Measurements from ENCODE around the gene OR2A5.
"Not testable (repeated sequence)": the region's sequence is repeated elsewhere in the genome, so short reads cannot be mapped to it uniquely, and the experiment has no call there.

Gene OR2A5

DNA sequence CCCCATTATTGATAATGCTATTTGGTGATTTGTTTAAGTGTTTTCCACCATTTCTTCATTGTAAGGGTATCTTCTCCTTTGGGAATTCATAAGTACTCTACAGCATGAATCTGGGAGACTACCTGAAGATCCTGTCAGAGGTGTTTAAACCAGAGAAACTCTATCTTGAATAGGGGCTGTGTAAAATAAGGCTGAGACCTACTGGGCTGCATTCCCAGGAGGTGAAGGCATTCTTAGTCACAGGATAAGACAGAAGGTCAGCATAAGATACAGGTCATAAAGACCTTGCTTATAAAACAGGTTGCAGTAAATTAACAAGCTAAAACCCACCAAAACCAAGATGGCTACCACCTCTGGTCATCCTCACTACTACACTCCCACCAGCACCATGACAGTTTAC is 13.4 kb upstream of the OR2A5 start:
- no peak for DNase-seq

DNA sequence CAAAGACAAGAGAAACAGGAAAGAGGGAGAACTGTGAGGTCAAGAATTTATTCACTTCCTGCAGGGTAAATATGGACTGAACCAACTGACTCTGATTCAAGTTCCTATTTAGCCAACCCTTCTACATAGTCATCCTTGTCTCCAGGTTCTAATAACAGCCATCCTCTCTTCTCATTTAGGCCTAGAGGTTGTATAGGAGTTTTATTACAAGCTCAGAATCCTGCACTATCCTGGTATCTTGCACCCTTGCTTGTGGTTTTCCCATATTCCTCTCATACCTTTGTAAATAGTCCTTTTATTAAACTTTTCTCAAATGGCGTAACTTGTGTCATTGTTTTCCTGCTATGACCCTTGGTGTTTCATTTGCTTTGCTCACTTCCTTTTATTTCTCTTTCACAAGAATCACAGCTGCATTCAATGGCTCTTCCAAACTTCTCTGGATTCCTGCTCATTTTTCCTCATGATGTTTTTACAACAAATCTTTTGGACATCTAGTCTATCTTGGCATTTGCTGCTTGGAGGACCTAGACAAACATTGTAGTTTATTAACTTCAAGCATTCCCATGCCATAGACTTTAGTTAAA is 12.4 kb upstream of the OR2A5 start:
- no peak for DNase-seq

DNA sequence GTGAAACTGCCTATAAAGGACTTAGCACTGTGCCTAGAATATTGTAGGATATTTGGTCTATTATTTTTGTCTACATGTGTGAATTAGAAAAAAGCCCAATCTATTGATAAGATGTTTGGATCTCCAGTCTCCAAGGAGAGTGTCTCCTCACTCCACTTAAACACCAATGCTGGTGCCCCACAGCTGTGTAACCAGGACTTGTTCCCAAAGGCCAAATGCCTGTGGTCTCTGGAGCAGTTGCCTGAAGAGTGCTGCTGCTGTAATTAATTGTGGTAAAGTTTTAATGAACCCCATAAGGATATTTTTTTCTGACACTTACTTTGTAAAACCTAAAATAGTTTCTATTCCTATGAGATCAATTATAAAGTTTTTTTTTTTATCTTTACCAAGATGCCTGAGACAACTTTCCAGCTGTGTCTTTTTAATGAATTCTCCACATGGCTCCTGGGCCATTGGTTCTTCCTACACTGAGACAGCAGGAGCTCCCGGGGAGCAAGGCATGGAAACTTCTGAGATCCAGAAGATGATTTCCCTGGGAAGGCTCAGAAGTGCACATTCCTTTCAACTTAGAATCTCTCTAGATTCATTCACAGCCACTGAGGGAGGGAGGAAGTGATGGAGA is 11.2 kb upstream of the OR2A5 start:
- DNase-seq = no peak

DNA sequence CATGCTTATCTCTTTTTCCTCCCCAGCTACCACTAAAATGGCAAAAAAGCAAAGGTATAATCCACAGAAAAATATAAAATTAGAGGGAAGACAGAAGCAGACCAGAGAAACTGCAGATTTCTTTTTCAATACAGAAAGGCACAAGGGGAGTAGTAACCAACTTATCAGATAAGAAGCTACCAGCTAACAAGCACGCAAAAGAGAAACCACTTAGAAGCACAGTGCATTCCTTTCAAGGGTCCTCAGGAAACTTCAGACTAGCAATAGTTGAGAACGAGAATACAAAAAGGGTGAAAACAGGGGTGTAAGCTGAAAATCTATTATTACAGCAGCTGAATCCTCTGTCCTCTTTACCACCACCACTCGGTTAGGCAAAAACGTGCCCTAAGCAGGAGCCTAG is 9.9 kb upstream of the OR2A5 start:
- no peak for DNase-seq

DNA sequence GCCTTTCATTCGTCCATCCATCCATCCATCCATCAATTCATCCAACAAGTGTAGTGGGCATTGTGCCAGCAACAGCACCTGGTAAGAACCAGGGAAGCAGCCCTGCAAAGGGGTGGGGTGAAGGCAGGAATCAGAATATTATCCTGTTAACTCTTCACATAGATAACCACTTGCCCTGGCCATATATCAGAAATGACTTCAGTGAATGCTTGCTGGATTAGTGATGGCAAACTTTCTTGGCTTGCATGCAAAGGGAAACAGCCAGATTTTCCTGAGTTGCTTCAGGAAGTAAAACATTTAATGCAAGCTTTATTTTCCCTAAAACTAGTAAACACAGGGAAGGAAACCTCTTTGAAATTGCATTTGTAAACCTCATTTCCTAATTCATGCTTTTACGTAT is 743 bp downstream of the OR2A5 start:
- no peak for DNase-seq

DNA sequence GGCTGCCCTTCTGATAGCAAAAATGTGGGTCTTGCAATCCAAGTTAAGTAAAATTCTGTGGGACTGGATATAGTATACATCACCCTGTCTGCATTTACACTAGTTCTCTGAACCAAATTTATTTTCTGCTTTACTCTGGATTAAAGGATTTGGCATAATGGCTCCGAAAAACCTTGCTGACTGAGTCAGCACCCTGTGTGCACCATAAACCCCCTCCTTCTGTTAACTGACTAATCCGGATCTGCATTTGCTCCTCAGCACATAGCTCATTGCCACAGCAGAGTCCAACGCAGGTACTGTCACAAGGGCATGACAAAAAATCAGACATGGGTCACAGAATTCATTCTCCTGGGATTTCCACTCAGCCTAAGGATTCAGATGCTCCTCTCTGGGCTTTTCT is 1.3 kb downstream of the OR2A5 start:
- no peak for DNase-seq

DNA sequence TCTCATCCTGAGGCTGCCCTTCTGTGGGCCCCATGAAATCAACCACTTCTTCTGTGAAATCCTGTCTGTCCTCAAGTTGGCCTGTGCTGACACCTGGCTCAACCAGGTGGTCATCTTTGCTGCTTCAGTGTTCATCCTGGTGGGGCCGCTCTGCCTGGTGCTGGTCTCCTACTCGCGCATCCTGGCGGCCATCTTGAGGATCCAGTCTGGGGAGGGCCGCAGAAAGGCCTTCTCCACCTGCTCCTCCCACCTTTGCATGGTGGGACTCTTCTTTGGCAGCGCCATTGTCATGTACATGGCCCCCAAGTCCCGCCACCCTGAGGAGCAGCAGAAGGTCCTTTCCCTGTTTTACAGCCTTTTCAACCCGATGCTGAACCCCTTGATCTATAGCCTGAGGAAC is 2.1 kb downstream of the OR2A5 start:
- not testable (repeated sequence) for DNase-seq

DNA sequence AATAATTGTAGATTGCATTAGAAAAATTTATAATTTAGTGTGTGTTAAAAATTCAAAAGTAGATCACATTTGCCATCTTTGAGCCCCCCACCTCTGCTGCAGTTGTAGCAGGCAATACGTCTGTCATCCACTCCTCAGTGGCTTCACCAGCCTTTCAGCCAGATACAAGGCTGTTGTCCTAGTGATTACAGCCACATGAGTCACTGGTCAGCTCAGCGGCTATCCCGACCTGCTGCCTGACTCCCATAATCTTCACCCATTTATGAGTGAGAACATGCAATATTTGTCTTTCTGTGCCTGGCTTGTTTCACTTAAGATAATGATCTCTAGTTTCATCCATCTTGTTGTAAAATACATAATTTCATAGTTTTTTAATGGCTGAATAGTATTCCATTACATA is 9.2 kb downstream of the OR2A5 start:
- no peak for DNase-seq

DNA sequence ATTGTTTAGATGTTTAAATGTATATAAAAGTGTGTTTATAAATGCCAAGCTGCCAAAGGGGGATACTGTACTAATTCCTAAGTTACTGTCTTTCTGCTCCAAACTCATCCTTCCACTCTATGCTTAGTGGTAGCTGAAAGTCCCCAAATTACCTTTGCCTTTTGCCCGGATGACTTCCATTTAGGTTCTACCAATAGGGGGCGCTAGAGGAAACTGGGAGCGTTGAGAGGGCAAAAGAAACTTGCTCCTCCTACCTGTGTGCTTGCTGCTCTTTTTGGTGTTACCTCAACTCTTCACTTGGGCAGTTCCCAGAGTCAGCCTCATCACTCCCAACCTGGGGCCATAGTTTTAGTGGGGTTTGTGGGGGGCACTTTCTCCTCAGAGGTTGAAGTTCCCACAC is 15.0 kb downstream of the OR2A5 start:
- DNase-seq = no peak

DNA sequence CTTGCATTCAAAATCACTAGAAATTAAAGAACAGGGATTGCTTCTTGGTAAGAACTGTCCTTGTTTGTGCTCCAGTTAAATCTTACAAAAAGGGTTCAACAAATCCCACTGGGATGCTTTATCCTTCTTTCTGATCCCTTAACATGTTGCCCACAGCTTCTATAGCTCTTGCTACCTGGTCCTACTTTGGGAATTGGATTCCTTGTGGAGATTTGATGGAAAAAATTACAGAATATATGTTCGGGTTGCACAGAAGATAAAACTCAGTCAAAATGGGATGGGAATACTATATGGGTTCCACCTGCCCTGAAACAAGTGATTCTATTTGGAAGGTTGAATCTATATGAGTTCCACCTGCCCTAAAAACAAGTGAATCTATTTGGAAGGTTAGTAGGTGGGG is 20.8 kb downstream of the OR2A5 start, which contains the start of gene OR2A25:
Gene OR2A25, plus strand, starts transcription at position 301 of the 400 bp plus-strand sequence. CDS start 4,409 bp downstream, outside the sequence.
- DNase-seq = no peak

DNA sequence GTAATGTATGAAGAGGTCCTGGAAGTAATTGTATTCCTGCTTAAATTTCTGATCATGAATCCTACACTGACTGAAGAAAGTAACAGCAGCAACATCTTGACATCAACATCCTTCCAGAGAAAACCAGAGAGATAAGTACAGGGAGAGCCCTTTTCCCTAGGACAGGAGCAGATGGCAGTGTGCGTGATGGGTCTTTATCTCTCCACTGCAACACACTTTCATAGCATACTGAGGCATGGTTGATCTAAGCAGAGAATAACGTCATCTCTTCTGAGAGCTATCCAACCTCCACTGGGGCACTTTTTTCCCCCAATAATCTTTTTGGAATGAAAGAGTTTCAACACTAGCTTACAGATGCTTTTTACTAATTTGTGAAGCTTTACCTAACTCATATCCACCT is 21.2 kb downstream of the OR2A5 start:
- no peak for DNase-seq

DNA sequence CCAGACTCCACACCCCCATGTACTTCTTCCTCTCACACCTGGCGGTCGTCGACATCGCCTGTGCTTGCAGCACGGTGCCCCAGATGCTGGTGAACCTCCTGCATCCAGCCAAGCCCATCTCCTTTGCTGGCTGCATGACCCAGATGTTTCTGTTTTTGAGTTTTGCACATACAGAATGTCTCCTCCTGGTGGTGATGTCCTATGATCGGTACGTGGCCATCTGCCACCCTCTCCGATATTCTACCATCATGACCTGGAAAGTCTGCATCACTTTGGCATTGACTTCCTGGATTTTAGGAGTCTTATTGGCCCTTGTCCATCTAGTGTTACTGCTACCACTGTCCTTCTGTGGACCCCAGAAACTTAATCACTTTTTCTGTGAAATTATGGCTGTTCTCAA is 25.6 kb downstream of the OR2A5 start:
- no peak for DNase-seq

DNA sequence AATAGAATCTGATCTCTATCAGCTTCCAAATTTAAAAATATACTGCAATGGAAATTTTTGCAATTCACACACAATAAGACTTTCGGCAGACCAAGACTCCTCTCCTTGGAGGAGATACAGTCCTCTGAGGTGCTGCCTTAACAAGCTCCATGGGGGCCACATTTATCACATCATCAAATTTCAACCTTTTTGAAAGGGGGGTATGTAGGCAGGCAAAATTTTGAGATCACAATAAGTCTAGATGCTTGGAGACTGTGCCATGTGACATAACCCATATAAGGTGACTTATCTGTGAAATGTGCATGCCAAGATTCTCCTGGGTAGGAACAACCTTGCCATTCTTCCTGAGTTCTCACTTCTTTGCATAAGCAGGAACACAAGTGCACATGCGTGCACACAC is 37.2 kb downstream of the OR2A5 start, which contains the start of gene OR2A12:
Gene OR2A12, plus strand, starts transcription at position 301 of the 400 bp plus-strand sequence. CDS start 8,830 bp downstream, outside the sequence.
- DNase-seq = no peak

DNA sequence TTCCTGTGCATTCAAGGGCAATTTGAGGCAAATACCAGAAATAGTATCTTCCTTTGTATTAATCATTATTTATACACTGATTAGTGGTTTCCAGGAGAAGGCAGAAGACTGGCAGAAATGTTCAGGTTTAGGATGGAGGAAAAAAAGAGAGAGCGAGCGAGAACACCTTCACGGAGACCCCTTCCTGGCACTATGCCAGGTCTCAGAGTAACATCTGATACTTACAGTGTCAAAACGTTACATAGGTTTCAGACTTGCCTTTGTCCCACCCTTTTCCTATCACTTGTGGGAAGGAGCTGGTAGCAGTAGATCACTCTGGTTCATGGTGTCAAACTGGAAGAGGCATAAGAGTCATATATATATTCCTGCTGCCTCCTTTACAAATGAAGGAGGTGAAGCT is 38.0 kb downstream of the OR2A5 start:
- DNase-seq = no peak

DNA sequence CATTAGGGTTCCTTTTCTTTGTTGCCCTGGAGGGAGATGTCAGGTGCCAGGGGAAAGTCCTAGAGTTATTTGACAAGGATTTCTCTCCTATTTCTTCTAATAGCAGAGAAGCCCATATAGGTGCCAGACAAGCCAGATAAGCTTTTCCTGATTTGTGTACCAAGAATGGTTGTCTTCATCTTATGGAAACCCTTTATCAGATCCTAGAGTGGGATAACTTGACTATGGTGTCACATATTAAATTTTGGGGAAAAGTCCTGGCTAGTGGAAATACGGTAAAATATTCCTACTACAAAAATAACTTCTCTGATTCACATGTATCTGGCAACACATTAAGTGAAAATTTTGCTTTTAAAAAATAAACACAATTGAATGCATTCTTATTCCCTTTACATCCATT is 38.5 kb downstream of the OR2A5 start:
- no peak for DNase-seq

DNA sequence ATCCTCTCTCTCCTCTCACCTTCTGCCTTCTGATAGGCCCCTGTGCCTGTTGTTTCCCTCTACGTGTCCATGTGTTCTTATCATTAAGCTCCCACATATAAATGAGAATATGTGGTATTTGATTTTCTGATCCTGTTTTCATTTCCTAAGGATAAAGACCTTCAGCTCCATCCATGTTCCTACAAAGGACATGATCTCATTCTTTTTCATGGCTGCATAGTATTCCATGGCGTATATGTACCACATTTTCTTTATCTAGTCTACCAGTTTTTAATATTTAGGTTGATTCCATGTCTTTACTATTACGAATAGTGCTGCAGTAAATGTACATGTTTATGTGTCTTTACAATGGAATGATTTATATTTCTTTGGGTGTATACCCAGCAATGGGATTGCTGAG is 41.9 kb downstream of the OR2A5 start:
- DNase-seq = no peak

DNA sequence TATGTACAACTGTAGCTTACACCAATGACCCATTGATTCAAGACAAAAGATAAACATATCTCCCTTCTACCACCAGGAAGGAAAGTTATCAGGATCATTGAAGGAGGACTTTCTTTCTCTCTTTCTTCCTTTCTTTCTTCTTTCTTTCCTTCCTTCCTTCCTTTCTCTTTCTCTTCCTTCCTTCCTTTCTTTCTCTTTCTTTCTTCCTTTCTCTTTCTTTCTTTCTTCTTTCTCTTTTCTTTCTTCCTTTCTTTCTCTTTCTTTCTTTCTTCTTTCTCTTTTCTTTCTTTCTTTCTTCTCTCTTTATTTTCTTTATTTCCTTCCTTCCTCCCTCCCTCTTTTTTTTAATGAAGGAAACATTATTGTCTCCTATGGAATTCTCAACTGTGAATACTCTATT is 50.0 kb downstream of the OR2A5 start:
- DNase-seq = no peak

DNA sequence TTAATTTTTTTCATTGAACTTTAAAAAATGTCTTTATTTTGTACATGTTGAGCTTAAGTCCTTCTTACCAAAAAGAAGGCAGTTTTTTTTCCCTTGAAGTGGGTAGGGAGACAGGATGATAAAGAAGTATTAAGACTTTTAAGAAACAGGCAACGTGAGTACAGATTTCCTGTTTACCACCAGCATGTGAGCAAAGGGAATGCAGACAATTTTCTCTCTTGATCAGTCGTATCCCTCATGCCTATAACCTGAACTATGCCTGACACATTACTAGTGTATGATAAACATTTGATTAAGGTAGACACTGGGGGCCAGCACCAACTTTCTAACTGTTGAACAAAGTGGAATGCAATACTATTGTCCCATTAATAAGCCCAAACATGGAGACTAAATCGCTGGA is 51.9 kb downstream of the OR2A5 start:
- no peak for DNase-seq

DNA sequence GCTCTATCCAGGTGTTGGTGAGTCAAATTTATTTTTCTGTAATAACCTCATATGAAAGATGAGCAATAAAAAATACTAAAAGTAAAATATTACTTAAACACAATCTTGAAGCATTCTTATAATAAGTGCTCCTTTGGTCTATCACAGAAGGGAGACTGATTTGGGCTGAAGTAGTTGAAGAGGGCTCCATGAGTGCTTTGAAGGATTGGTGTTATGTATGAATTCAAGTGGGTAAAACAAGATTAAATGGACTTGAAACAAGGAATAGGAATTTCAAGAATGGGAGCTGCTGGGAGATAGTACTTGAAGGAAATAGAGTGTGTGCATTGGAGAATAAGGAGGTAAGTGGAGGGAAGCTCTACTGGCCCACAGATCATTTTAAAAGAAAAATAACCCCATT is 53.3 kb downstream of the OR2A5 start:
- DNase-seq = no peak

DNA sequence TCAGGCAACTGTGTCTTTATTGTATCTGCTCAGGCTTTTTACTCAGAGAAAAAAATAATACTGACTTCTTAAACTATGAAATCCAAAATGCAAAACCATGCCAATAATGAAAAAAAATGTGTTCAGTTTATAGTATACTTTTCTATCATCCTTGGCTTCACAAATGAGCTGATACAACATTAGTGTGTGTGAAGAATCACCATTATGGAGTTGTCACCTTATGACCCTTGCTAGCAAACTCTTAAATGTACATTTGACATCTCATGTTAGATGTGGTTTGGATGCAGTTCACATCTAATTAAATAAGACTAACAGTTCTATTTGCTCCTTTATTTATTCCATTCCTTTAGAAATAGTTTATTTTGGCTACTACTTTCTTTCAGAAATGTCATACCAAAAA is 56.5 kb downstream of the OR2A5 start:
- DNase-seq = no peak

All from NK-92 treated with Interleukin-12 subunit alpha and Interleukin-12 subunit beta, amount 100 ng/mL, for 24 hours (cell line).